Right atrium auricular region (tissue), 2 donors: ENCODE data around the gene ODAM. TPM values are rescaled to one million over a fixed set of nuclear protein-coding genes. Genes with fewer than 3 reads are reported as not detected.

Experiments
- DNase-seq: peaks from one replicate; pipeline ENCODE4 v3.0.0-alpha.2; 2019; ENCODE audit warnings: low spot score
- H3K27ac ChIP-seq, 2 donors: fragments of 200-600 bp; sonication (generic); 1 replicate in 1 of 2; 2 replicates in 1 of 2; pipeline ENCODE4 v1.5.1; 2016 to 2019
- H3K27me3 ChIP-seq, 2 donors: fragments of 200-600 bp; sonication (generic); one replicate each; pipeline versions ENCODE4 v1.5.1 to v1.6.0; 2017 to 2019
- H3K36me3 ChIP-seq: fragments of 200-600 bp; sonication (generic); one replicate; pipeline ENCODE4 v1.5.1; 2016
- H3K4me1 ChIP-seq, 2 donors: fragments of 200-600 bp; sonication (generic); one replicate each; pipeline versions ENCODE4 v1.5.1 to v1.6.0; 2017 to 2019
- H3K4me3 ChIP-seq, 2 donors: fragments of 200-600 bp; sonication (generic); 1 replicate in 1 of 2; 2 replicates in 1 of 2; pipeline ENCODE4 v1.5.1; 2017 to 2019; ENCODE audit warnings: mild to moderate bottlenecking in 1 of 2, moderate library complexity in 1 of 2
- H3K9me3 ChIP-seq, 2 donors: fragments of 200-600 bp; sonication (generic); one replicate each; pipeline ENCODE4 v1.5.1; 2019
- CTCF ChIP-seq, 2 donors: fragments of 200-600 bp; sonication (generic); IDR thresholded peaks; one replicate each; pipeline ENCODE4 v1.5.1; 2019; ENCODE audit warnings: antibody characterized with exemption in 2 of 2
- total RNA-seq, 2 donors: library from RNA; depleted of rRNA; stranded (reverse); fragments of >200 nt; gene quantifications; one replicate each; pipeline ENCODE4 v1.1.0, GENCODE V29; 2016

Gene ODAM
- total RNA-seq, 2 donors from 2014 or later = not detected

- Histone ChIP-seq H3K9me3 (no peaks in the 10 kb centered on the region), H3K36me3 (no peaks in the 10 kb centered on the region), H3K27me3 (no peaks in the 10 kb centered on the region), H3K4me3 (no peak overlapping the region), H3K4me1 (no peaks in the 10 kb centered on the region), H3K27ac (no peak overlapping the region)
- no peak for TF ChIP-seq CTCF (IDR thresholded peaks at IDR 0.05)
- DNase-seq = no peak
Observed at GRCh38 chr4:70183940-70184246, 11.6 kb upstream of the ODAM start.

DNA sequence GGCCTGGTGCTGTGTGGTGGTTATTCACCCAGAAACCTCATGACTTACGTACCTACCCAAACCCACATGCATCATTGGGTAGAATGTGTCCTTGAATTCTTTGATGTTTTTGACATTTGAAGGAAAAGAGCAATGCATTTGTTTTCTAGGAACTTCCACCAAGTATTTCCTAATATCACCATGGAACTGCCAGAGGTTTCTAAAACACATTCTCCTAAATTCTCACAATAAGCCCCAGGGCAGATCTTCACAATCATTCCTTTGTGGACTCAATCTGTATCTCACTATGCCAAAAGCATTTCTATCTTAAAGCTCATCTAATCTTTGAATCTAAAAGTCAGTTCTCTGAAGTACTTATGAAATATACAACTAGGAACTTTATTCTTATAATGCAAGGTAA is 8.3 kb upstream of the ODAM start:
- Histone ChIP-seq H3K27me3 (no peaks in the 10 kb centered on the region), H3K9me3 (no peaks in the 10 kb centered on the region), H3K4me3 (no peak overlapping the region), H3K36me3 (no peaks in the 10 kb centered on the region), H3K4me1 (no peaks in the 10 kb centered on the region), H3K27ac (no peak overlapping the region)
- DNase-seq = no peak
- no peak for TF ChIP-seq CTCF (IDR thresholded peaks at IDR 0.05)

GRCh38 chr4:70190579-70190978 is 4.9 kb upstream of the ODAM start:
- Histone ChIP-seq H3K4me3 (no peak overlapping the region), H3K36me3 (no peaks in the 10 kb centered on the region), H3K4me1 (no peaks in the 10 kb centered on the region), H3K9me3 (no peaks in the 10 kb centered on the region), H3K27me3 (no peaks in the 10 kb centered on the region), H3K27ac (no peak overlapping the region)
- DNase-seq = no peak
- no peak for TF ChIP-seq CTCF (IDR thresholded peaks at IDR 0.05)

- H3K9me3 ChIP-seq = no peaks in the 10 kb centered on the region
- H3K27me3 ChIP-seq = no peaks in the 10 kb centered on the region
- no peak overlapping the region for H3K27ac ChIP-seq
- H3K36me3 ChIP-seq = no peaks in the 10 kb centered on the region
- H3K4me1 ChIP-seq = no peaks in the 10 kb centered on the region
- no peak overlapping the region for H3K4me3 ChIP-seq
- no peak for TF ChIP-seq CTCF (IDR thresholded peaks at IDR 0.05)
- no peak for DNase-seq
Observed at GRCh38 chr4:70191647-70192046, 3.9 kb upstream of the ODAM start.

GRCh38 chr4:70192895-70193294 is 2.6 kb upstream of the ODAM start:
- Histone ChIP-seq H3K27ac (no peak overlapping the region), H3K36me3 (no peaks in the 10 kb centered on the region), H3K27me3 (no peaks in the 10 kb centered on the region), H3K9me3 (no peaks in the 10 kb centered on the region), H3K4me1 (no peaks in the 10 kb centered on the region), H3K4me3 (no peak overlapping the region)
- TF ChIP-seq CTCF (IDR thresholded peaks at IDR 0.05) = no peak
- DNase-seq = no peak

DNA sequence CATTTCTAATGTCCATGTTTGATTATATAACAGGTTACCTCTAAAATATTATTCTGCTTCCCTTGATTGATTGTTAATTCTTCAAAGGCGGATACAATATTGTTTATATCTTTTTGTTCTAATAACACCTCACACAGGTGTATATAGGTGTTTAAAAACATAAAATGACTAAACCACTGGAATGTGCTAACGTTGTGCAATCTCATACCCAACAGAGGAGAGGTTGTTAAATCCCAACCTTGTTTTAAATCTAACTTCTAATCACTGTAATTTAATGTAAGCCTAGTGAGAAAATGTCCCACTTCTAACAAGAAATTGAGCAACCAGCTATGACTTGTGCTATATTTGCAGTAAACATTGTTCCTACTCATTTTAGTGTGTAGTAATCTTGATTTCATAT is 1.3 kb downstream of the ODAM start:
- no peak overlapping the region for H3K27ac ChIP-seq
- no peaks in the 10 kb centered on the region for H3K4me1 ChIP-seq
- H3K36me3 ChIP-seq = no peaks in the 10 kb centered on the region
- H3K4me3 ChIP-seq = no peak overlapping the region
- no peak for DNase-seq
- no peak for TF ChIP-seq CTCF (IDR thresholded peaks at IDR 0.05)
- no peaks in the 10 kb centered on the region for H3K27me3 ChIP-seq
- no peaks in the 10 kb centered on the region for H3K9me3 ChIP-seq
